Neural progenitor cell (in vitro differentiated cells): ENCODE results near the gene CD300E. TPM values are rescaled to one million over a fixed set of nuclear protein-coding genes. Genes with fewer than 3 reads are reported as not detected.

Experiments used
- DNase-seq: peaks from one replicate; pipeline ENCODE4 v3.0.0-alpha.2; 2016; ENCODE audit warnings: low spot score
- H2AFZ ChIP-seq: fragments of 200-600 bp; sonication (generic); replicated peaks from 2 replicates; pipeline ENCODE4 v1.6.1; 2016; ENCODE audit warnings: antibody characterized with exemption
- H3F3A ChIP-seq: fragments of 200-600 bp; sonication (generic); 2 replicates; pipeline ENCODE4 v1.6.1; 2016; ENCODE audit warnings: antibody characterized with exemption, low read depth
- H3K27ac ChIP-seq: fragments of 200-600 bp; sonication (generic); 2 replicates; pipeline ENCODE4 v1.5.1; 2016; ENCODE audit warnings: mild to moderate bottlenecking
- H3K27me3 ChIP-seq: fragments of 200-600 bp; sonication (generic); 2 replicates; pipeline ENCODE4 v1.6.1; 2016; ENCODE audit warnings: mild to moderate bottlenecking, moderate library complexity
- H3K36me3 ChIP-seq: fragments of 200-600 bp; sonication (generic); 2 replicates; pipeline ENCODE4 v1.5.1; 2016
- H3K4me1 ChIP-seq: fragments of 200-600 bp; sonication (generic); 2 replicates; pipeline ENCODE4 v1.6.1; 2016; ENCODE audit warnings: mixed run types
- H3K4me2 ChIP-seq: fragments of 200-600 bp; sonication (generic); 2 replicates; pipeline ENCODE4 v1.6.1; 2016
- H3K4me3 ChIP-seq: fragments of 200-600 bp; sonication (generic); 2 replicates; pipeline ENCODE4 v1.5.1; 2016
- H3K79me2 ChIP-seq: fragments of 200-600 bp; sonication (generic); 2 replicates; pipeline ENCODE4 v1.6.1; 2016; ENCODE audit warnings: low read depth
- H3K9ac ChIP-seq: fragments of 200-600 bp; sonication (generic); 2 replicates; pipeline ENCODE4 v1.6.1; 2016
- H3K9me3 ChIP-seq: fragments of 200-600 bp; sonication (generic); 2 replicates; pipeline ENCODE4 v1.5.1; 2016; ENCODE audit warnings: low read depth
- H4K20me1 ChIP-seq: fragments of 200-600 bp; sonication (generic); 2 replicates; pipeline ENCODE4 v1.6.1; 2016; ENCODE audit warnings: low read depth
- H3K27ac Mint-ChIP-seq: 3 replicates; pipeline ENCODE4 v1.8.0; 2021; ENCODE audit warnings: mixed read lengths
- H3K27me3 Mint-ChIP-seq: 2 replicates; pipeline ENCODE4 v1.8.0; 2022; ENCODE audit warnings: low read depth, mild to moderate bottlenecking, inconsistent platforms, moderate library complexity, mixed read lengths; ENCODE audit not compliant: insufficient read depth
- H3K36me3 Mint-ChIP-seq: 3 replicates; pipeline ENCODE4 v1.8.0; 2021; ENCODE audit warnings: mixed read lengths
- H3K4me1 Mint-ChIP-seq: 3 replicates; pipeline ENCODE4 v1.8.0; 2021; ENCODE audit warnings: mixed read lengths
- H3K4me3 Mint-ChIP-seq: 3 replicates; pipeline ENCODE4 v1.8.0; 2021; ENCODE audit warnings: mild to moderate bottlenecking, moderate library complexity, mixed read lengths
- H3K9me3 Mint-ChIP-seq: 3 replicates; pipeline ENCODE4 v1.8.0; 2020; ENCODE audit warnings: mixed read lengths
- EZH2 ChIP-seq: fragments of 200-600 bp; sonication (generic); IDR thresholded peaks from 2 replicates; pipeline ENCODE4 v1.6.1; 2017; ENCODE audit warnings: antibody characterized with exemption, mild to moderate bottlenecking, moderate library complexity
- EZH2phosphoT487 ChIP-seq: fragments of 200-600 bp; sonication (generic); IDR thresholded peaks from 2 replicates; pipeline ENCODE4 v1.6.1; 2017; ENCODE audit warnings: antibody characterized with exemption
- total RNA-seq: library from RNA; depleted of rRNA; stranded (reverse); fragments of >200 nt; gene quantifications from 2 replicates; pipeline ENCODE4 v1.2.3, GENCODE V29; 2015; ENCODE audit warnings: low replicate concordance
- TF ChIP-seq, protein P1 (sequence below): fragments of 200-600 bp; sonication (generic); IDR thresholded peaks from 2 replicates; pipeline ENCODE4 v1.5.1; 2017; ENCODE audit warnings: antibody characterized with exemption, mild to moderate bottlenecking

Gene CD300E
- total RNA-seq, 1 donor from 2014 or later: not detected

DNA sequence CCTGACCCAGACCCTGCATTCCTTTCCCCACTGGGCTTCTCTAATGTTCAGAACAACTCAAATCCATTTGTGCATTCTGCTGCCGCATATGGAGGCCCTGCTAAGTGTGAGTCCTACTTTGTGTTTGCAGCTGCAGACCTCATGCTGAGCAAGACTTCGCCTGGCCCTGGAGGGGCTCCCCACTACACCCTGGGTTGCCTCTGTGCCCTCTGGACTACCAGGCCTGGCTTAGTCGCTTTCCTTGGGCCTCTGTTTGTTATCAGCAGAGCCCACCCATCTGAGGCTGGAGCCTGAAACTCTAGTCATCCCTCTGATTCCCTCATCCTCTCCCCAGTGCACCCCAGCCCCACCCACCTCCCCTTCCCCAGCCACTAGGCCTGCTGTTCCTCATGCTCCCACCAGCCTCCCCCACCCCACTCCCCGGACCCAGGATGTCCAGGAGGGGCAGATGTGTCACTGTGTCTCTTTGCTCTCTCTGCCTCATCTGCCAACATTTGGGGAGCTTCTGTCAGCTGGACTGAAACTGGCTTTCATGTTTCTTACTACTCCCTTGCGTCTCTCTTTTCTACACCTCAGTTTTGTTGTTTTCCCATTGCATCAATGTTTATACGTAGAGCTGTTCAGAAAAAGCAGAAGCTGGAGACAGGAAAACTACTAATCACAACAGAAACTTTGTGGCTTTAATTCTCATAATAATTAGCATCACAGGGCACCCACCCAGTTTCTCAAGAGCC, 17.9 kb upstream of the CD300E start:
- Histone ChIP-seq H3K4me1 (peaks cover 3% of the 10 kb centered on the region), H4K20me1 (no peaks in the 10 kb centered on the region), H3K27me3 (peaks cover 6% of the 10 kb centered on the region), H3K9me3 (no peaks in the 10 kb centered on the region), H3K4me2 (no peak overlapping the region), H3F3A (no peaks in the 10 kb centered on the region), H3K27ac (no peak overlapping the region), H3K4me3 (no peak overlapping the region), H2AFZ (no peak overlapping the region), H3K36me3 (no peaks in the 10 kb centered on the region), H3K9ac (no peak overlapping the region), H3K79me2 (no peaks in the 10 kb centered on the region)
- no peak overlapping the region for H3K4me3 Mint-ChIP-seq
- peaks cover 7% of the 10 kb centered on the region for H3K27me3 Mint-ChIP-seq
- H3K9me3 Mint-ChIP-seq: no peaks in the 10 kb centered on the region
- DNase-seq: no peak
- H3K36me3 Mint-ChIP-seq: no peaks in the 10 kb centered on the region
- H3K4me1 Mint-ChIP-seq: no peaks in the 10 kb centered on the region
- H3K27ac Mint-ChIP-seq: no peak overlapping the region
- TF ChIP-seq EZH2phosphoT487 (no peak), EZH2 (no peak)
- TF ChIP-seq, protein P1, sequence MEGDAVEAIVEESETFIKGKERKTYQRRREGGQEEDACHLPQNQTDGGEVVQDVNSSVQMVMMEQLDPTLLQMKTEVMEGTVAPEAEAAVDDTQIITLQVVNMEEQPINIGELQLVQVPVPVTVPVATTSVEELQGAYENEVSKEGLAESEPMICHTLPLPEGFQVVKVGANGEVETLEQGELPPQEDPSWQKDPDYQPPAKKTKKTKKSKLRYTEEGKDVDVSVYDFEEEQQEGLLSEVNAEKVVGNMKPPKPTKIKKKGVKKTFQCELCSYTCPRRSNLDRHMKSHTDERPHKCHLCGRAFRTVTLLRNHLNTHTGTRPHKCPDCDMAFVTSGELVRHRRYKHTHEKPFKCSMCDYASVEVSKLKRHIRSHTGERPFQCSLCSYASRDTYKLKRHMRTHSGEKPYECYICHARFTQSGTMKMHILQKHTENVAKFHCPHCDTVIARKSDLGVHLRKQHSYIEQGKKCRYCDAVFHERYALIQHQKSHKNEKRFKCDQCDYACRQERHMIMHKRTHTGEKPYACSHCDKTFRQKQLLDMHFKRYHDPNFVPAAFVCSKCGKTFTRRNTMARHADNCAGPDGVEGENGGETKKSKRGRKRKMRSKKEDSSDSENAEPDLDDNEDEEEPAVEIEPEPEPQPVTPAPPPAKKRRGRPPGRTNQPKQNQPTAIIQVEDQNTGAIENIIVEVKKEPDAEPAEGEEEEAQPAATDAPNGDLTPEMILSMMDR: no peak

DNA sequence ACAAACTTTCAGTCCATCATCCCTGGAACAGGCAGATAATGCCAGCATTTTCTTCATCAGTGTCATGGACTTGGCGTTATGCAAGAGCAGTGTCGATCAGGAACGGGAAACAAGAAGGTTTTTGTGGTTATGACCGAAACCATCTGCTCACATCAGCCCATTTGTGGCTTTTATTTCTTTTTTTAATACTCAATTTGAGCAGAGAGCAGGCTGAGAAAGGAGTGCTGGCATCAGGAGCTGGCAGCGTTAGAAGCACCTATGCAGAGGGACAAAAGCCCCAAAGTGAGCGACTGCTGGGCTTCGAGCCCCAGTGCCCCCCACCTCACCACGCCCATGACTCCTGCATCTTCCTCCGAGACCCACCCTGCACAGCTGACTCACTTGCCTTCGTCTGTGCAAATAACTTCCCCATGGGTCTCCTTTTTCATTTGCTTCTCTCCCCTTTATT, 16.2 kb upstream of the CD300E start:
- Histone ChIP-seq H3K27me3 (peaks cover 6% of the 10 kb centered on the region), H3F3A (peaks cover 7% of the 10 kb centered on the region), H3K79me2 (no peaks in the 10 kb centered on the region), H3K27ac (no peak overlapping the region), H3K36me3 (no peaks in the 10 kb centered on the region), H3K9ac (no peak overlapping the region), H4K20me1 (no peaks in the 10 kb centered on the region), H3K4me1 (peaks cover 19% of the 10 kb centered on the region), H3K4me3 (no peak overlapping the region), H3K9me3 (no peaks in the 10 kb centered on the region), H3K4me2 (no peak overlapping the region), H2AFZ (no peak overlapping the region)
- Mint-ChIP-seq H3K4me3 (no peak overlapping the region), H3K4me1 (peaks cover 14% of the 10 kb centered on the region), H3K9me3 (no peaks in the 10 kb centered on the region), H3K27me3 (peaks cover 6% of the 10 kb centered on the region), H3K36me3 (no peaks in the 10 kb centered on the region), H3K27ac (no peak overlapping the region)
- TF ChIP-seq EZH2phosphoT487 (no peak), EZH2 (no peak)
- TF ChIP-seq, protein P1: no peak
- DNase-seq: no peak

DNA sequence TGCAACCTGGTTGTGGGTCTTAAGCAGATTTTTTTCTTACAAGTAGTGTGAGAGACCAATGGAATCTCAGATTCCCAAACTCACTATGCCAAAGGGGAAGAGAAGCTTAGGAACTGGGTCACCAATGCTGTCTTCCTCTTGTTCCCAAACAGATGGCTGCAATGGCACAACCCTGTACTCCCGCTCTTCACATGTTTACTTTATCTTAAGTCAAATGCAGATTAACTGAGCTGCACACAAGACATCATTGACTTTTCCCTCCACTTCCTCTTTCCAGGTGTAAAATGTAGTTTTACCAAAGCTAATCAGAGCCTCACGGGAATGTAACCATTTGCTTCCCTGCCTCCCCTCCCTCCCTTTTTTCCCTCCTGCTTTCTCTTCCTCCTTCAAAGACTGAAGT, 14.4 kb upstream of the CD300E start:
- H3K4me3 Mint-ChIP-seq: no peak overlapping the region
- Histone ChIP-seq H3K4me2 (no peak overlapping the region), H3K36me3 (no peaks in the 10 kb centered on the region), H2AFZ (peak overlapping the region; percentile 48), H3F3A (peaks cover 7% of the 10 kb centered on the region), H3K27me3 (no peaks in the 10 kb centered on the region), H3K4me1 (peaks cover 20% of the 10 kb centered on the region), H4K20me1 (no peaks in the 10 kb centered on the region), H3K9me3 (no peaks in the 10 kb centered on the region), H3K9ac (no peak overlapping the region), H3K79me2 (no peaks in the 10 kb centered on the region), H3K4me3 (no peak overlapping the region), H3K27ac (no peak overlapping the region)
- TF ChIP-seq EZH2phosphoT487 (no peak), EZH2 (no peak)
- TF ChIP-seq, protein P1: no peak
- no peak overlapping the region for H3K27ac Mint-ChIP-seq
- DNase-seq: no peak
- H3K27me3 Mint-ChIP-seq: peaks cover 5% of the 10 kb centered on the region
- H3K4me1 Mint-ChIP-seq: peaks cover 14% of the 10 kb centered on the region
- H3K36me3 Mint-ChIP-seq: no peaks in the 10 kb centered on the region
- no peaks in the 10 kb centered on the region for H3K9me3 Mint-ChIP-seq
